ENCODE results near the gene BHLHE40.
A peak's percentile ranks its signal among the peaks of the same experiment; 100 is the strongest.

Gene BHLHE40

DNA sequence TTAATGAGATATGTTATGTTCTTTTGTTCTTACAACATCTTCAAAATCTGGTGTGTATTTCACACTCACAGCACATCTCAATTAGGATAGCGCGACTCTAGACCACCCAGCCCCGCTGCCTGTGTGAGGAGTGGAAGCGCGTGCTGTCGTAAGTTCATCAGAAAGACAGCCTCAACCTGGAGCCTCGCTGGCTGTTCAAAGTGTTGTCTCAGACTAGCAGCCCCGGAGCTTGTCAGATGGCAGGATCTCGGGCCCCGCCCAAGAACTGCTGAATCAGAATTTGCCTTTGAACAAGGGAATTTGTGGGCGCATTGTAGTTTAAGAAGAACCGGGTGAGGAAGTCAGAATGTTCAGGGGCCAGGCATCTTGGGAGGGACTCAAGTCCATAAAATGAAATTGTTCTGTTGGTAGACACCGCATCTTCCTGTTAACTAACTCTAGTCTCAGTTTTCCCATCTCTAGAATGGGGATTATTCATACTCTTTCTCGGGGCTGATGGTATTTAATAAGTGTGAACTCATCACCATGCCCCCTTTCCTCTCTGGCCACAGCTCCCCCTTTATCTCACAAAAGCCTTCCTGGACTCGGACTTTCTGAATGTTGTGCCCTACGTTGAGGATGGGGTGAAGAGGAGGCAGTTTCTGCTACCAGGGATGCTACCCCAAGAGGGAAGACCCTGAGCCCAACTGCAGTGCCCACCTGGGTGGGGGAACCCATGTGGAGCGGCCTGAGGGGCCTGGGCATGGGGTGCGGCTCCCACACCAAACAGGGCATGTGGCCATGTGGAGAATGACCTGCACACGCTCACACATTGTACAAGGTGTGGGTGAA lies 40.4 kb downstream of the BHLHE40 start:
- peak; percentile 84 for DNase-seq (ENCODE audit: low spot score)

DNA sequence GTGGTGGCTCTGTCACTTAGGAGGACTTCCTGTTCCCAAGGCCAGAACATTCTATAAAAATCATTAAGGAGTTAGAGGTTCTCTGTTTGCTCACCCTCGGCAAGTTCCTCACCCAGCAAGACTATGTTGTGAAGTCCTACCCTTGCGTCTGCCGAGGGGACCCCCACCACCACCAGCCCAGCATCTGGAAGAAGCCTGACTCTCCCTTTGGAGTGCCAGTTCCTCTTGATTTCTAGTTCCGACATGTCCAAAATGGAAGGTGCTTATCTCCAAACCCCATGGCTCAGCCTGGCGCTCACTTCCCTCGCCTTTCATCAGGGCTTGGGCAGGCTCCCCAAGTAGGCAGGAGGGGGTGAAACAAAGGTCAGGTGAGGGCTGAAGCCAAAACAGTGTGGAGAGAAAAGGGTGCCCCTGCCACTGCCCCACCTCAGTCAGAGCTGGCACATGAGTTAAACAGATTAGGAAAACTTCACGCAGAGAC lies 41.0 kb downstream of the BHLHE40 start:
- DNase-seq (ENCODE audit: low spot score): no peak

DNA sequence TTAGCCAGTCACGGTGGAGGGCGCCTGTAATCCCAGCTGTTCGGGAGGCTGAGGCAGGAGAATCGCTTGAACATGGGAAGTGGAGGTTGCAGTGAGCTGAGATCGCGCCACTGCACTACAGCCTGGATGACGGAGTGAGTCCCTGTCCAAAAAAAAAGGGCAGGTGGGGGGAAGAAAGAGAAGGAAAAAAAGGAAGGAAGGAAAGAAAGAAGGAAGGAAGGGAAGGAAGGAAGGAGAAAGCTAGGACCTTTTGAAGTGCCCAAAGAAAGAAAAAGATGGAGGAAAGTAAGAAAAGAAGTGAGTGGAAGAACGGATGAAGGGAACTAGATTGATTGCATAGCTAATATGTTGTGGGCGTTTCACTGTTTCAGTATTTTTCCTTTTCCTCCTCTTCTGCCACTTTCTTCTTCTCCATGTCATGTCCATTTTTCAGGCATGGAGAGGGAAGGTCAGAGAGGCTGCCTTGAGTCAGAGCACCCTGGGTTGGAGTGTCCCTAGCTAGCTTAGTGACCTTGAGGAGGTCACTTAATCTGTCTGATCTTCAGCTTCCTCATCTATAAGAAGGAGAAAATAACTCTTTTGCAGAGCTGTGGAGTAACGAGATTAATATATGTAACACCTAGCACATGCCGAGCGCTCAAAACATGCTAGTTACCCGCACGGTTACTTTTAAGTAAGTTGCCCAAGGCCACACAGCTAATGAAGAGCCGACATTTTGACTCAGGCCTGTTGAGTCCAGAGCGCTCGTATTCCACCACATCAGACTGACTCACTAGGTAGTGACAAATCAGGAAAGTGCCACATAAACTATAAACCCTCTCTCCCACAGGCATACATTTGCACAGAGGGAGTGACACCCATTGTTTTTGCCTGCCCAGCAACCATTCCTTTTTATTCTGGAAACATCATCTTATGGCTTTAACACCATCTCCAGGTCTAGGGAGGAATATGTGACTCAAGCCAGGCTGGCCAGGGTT lies 42.2 kb downstream of the BHLHE40 start:
- peak; percentile 78 for DNase-seq (ENCODE audit: low spot score)

DNA sequence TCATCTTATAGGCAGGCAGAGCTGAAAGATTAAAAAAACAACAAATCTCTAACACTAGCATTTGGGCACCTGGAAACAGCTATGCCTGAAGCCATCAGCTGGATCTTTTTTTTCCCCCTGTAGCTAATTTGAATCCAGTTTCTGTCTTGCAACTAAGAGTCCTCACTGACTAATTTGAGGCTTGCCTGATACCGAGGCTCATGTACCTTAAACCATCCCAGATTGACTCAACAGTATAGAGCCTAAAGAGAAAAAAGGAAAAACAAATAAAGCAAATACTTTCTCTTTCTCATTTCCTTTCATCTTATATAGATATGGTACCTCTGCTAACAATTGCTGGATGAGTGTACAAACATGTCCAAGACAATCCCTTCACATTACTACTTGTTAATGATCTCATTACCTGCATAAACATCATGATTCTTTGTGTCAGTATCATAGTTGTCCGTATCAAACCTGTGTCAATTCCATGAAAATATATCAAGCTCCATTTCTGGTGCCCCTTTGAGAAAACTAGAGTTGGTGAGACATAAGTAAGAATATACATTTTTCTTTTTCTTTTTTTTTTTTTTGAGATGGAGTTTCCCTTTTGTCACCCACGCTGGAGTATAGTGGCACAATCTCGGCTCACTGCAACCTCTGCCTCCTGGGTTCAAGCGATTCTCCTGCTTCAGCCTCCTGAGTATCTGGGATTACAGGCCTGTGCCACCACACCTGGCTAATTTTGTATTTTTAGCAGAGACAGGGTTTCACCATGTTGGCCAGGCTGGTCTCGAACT lies 43.1 kb downstream of the BHLHE40 start:
- DNase-seq (ENCODE audit: low spot score): peak; percentile 86

DNA sequence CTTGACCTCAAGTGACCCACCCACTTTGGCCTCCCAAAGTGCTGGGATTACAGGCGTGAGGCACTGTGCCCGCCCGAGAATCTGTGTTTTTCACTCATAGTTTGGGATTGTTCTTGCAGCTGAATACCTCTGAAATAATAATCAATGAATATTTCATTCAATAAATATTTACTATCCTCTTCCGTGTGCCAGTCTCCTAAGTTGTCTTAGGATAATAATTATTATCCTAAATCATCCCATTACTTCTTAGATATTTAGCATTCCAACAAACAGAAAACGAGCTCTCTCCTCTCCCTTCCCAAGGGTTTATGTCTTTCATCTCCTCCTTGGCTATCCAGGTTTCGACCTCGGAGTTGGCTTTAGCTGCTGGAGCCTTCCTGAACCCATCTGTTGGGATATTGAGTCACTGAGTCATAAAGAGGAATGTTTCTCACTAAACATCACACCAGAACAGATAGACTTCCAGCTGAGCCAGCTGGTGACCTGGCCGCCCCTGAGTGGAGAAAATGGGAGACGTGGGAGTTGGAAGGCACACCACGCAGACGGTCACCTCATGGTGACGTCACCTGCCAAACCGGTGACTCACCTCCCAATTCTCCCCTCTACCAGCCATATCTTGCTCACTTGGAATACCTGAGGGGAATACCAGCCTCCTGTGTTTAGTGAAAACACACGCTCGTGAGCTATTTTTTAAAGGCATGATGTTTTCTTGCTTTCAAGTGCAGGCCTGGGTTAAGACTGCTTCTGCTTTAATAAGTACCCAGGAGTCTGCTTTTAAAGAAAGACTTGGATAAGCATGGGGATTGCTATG lies 43.9 kb downstream of the BHLHE40 start:
- DNase-seq (ENCODE audit: low spot score): peak; percentile 38

DNA sequence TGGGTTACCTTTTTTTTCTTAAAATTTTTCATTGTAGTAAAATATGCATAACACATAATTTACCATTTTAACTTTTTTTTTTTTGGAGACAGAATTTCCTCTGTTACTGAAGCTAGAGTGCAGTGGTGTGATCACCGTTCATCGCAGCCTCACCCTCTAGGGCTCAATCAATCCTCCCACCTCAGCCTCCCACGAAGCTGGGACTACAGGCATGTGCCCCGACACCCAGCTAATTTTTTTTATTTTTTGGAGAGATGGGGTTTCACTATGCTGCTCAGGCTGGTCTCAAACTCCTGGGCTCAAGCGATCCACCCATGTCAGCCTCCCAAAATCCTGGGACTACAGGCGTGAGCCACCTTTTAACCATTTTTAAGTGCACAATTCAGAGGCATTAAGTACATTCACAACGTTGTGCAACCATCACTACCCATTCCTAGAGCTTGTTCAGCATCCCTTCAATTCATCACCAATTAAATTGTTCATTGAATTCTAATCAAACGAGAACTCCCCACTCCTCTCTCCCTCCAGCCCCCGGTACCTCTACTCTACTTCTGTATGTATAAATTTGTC lies 44.6 kb downstream of the BHLHE40 start:
- DNase-seq (ENCODE audit: low spot score): no peak

DNA sequence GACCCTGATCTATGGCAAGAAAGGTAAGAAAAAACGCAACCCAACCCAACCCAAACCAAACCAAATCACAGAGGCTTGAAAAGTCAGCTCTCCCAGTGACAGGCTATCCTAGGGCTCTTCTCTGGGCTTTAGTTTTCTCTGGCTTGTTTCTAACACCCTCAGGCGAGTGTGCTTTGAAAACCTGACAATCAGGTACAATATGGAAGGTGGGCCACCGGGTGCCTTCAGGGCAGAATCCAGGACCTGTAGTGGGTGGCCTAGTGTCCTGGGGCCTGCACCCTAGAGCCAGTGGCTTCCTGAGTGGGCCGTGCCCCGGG lies 46.8 kb downstream of the BHLHE40 start:
- no peak for DNase-seq (ENCODE audit: low spot score)

DNA sequence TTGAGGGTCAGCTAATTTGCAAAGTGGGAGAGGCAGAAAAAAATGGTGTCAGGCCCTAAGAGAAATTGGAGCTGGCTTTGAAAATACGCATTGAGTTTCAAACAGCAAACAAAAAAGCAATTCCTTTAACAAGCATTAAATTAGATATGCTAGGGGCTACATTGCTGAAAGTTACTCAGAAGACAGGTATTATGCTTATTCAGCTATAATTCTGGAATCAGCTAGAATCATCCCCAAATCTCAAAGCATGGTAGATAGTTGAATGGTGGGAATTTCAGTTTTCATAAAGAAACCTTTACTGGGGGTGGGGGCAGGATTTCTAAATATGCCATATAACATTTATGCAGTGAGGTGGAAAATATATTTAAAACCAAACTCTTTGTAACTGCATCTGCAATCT lies 50.5 kb downstream of the BHLHE40 start:
- no peak for DNase-seq (ENCODE audit: low spot score)

DNA sequence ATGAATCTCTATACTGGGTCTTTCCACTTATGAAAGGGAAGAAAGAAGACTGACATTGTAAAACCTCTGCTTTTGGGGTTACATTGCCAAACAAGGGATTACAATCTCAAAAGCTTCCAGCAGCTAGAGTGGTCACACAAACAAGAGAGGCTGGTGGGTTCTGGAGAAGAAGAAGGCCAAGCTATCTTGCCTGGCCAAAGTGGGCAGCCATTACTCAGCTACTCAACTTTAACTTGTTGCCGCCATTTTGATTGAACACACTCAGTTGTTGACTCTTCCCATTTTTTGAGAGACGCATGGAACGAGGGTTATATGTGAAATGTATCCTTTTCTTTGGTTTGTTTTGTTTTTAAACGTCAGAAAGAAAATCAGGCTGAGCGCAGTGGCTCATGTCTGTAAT lies 50.9 kb downstream of the BHLHE40 start:
- no peak for DNase-seq (ENCODE audit: low spot score)

DNA sequence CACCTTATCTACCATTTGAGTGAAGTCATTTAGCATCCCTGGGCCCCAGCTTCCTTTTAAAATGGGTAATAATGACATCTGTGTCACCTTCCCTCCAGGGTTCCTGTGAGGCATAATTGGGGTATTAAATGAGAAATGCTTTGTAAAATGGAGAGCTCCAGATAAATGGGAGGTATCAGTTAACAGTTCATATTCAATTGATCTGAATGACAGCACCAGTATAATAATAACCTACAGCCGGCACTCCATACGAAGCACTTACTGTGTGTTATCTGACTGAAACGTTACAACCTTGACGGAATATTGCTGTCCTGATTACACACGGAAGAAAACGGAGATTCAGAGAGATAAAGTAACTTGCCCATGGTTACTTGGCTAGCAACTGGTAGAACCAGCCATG lies 53.6 kb downstream of the BHLHE40 start:
- DNase-seq (ENCODE audit: low spot score): no peak

All from activated CD4-positive, alpha-beta T cell treated with anti-CD3 and anti-CD28 coated beads, Interleukin-2, Interleukin-4, amounts not matched to agents 100 ng/mL and 50 ng/mL, durations not matched to agents 16 hours and 8 hours (primary cell).